Kidney (tissue), 14 donors: ENCODE results near the gene SYNGR1. TPM values are rescaled to one million over a fixed set of nuclear protein-coding genes. Genes with fewer than 3 reads are reported as not detected.

Experiments
- DNase-seq, 5 donors: peaks; one replicate each; pipeline ENCODE4 v3.0.0-alpha.2; 2013 to 2020
- FAIRE-seq: peaks from 2 replicates; lab custom pipeline; 2012; peaks lifted over from hg19 to GRCh38; lab: Jason Lieb, UNC
- H3K27ac ChIP-seq, 2 donors: one replicate each; pipeline ENCODE4 v1.7.0; 2013; ENCODE audit warnings: low read depth in 2 of 2, low read length in 2 of 2, inconsistent platforms in 1 of 2
- H3K27me3 ChIP-seq: one replicate; pipeline ENCODE4 v1.7.1; 2013; ENCODE audit warnings: low read length, inconsistent platforms; ENCODE audit not compliant: control insufficient read depth, insufficient read depth
- H3K36me3 ChIP-seq, 3 donors: one replicate each; pipeline versions ENCODE4 v1.7.0 to v1.7.1; 2013; ENCODE audit warnings: low read length in 3 of 3, control low read depth in 1 of 3, inconsistent platforms in 1 of 3; ENCODE audit not compliant: insufficient read depth in 3 of 3, control insufficient read depth in 2 of 3
- H3K4me1 ChIP-seq, 3 donors: one replicate each; pipeline versions ENCODE4 v1.7.0 to v1.7.1; 2013; ENCODE audit warnings: low read length in 3 of 3, inconsistent platforms in 1 of 3, low read depth in 1 of 3; ENCODE audit not compliant: control insufficient read depth in 2 of 3, insufficient read depth in 2 of 3
- H3K4me3 ChIP-seq, 3 donors: one replicate each; pipeline versions ENCODE4 v1.7.0 to v1.8.1; 2013; ENCODE audit warnings: low read length in 3 of 3, control low read depth in 1 of 3, inconsistent platforms in 1 of 3
- H3K9ac ChIP-seq, 3 donors: one replicate each; pipeline versions ENCODE4 v1.7.0 to v1.7.1; 2013; ENCODE audit warnings: low read length in 3 of 3, control low read depth in 1 of 3, inconsistent platforms in 1 of 3
- H3K9me3 ChIP-seq, 3 donors: one replicate each; pipeline versions ENCODE4 v1.7.0 to v1.7.1; 2013; ENCODE audit warnings: low read length in 3 of 3, control low read depth in 1 of 3, inconsistent platforms in 1 of 3; ENCODE audit not compliant: control insufficient read depth in 2 of 3, insufficient read depth in 1 of 3
- intact Hi-C: fragments of 100-400 bp; cut with DNase I; formaldehyde crosslinking; loops from one replicate; pipeline ENCODE4 v1.11.1; 2022
- polyA plus RNA-seq: library from polyadenylated mRNA; stranded (reverse); fragments of 350-450 nt; fragmentation: Illumina TruSeq; extraction: RNeasy Lipid Tissue Mini Kit (QIAGEN cat#74804); gene quantifications from one replicate; pipeline ENCODE4 v1.2.3, GENCODE V29; 2014; ENCODE audit warnings: low read depth, low replicate concordance; ENCODE audit not compliant: insufficient read depth
- total RNA-seq: library from RNA; stranded (reverse); fragmentation: NEBNext Ultra II Directional; extraction: Animal tissue kit (Norgen Biotek cat#: 25700); gene quantifications from one replicate; pipeline ENCODE4 v1.2.1, GENCODE V29; 2021
- TF ChIP-seq, protein P1 (sequence below): IDR thresholded peaks from 3 replicates; pipeline ENCODE4 v1.5.1; 2012; ENCODE audit warnings: mild to moderate bottlenecking, moderate library complexity, borderline replicate concordance; ENCODE audit not compliant: insufficient read depth; ENCODE audit errors: extremely low read depth
- donor health status: control.
- donor health status: control.
- donor health status: control.
- donor health status: control.
- donor health status: control.
- donor health status: DM: yes; HTN: yes; CAD: no.
- donor health status: Normal renal cell carcinoma (clear cell type).

SYNGR1 gene
- total and polyA plus RNA-seq, 2 donors from 2014 or later: 21.5 to 43.0 TPM

DNA sequence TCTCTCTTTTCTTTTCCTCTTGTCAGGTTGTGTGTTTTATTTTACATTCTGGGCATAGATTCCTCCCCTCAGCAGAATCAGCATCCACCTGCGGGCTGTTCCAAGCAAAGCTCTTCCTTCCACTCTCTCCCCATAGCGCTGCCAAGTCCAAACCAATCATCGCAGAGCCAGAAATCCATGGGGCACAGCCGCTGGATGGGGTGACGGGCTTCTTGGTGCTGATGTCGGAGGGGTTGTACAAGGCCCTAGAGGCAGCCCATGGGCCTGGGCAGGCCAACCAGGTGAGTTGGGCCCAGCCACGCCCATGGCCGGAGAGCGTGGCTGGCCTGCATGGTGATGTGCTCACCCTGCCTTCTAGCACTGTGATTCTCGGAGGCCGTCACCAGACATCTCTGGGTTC is 71.9 kb downstream of the SYNGR1 start:
- peaks cover 9 to 56% (median 44%) of the 10 kb centered on the region in 3 donors for H3K36me3 ChIP-seq

DNA sequence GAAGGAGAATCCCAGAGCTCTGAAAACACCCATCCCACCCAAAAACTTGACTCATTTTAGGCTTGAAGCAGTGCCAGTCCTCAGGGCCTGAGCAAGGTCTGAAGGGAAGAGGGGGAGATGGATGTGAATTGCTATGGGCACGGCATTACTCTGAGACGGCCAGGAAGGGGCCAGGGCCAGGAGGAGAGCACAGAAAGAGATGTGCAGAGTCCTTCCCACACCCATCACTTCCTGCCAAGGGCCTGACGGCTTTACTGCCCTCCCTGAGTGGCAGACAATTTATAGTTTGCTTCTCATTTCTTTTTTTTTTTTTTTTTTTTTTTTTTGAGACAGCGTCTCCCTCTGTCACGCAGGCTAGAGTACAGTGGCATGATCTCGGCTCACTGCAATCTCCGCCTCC is 72.3 kb downstream of the SYNGR1 start:
- TF ChIP-seq, protein P1, sequence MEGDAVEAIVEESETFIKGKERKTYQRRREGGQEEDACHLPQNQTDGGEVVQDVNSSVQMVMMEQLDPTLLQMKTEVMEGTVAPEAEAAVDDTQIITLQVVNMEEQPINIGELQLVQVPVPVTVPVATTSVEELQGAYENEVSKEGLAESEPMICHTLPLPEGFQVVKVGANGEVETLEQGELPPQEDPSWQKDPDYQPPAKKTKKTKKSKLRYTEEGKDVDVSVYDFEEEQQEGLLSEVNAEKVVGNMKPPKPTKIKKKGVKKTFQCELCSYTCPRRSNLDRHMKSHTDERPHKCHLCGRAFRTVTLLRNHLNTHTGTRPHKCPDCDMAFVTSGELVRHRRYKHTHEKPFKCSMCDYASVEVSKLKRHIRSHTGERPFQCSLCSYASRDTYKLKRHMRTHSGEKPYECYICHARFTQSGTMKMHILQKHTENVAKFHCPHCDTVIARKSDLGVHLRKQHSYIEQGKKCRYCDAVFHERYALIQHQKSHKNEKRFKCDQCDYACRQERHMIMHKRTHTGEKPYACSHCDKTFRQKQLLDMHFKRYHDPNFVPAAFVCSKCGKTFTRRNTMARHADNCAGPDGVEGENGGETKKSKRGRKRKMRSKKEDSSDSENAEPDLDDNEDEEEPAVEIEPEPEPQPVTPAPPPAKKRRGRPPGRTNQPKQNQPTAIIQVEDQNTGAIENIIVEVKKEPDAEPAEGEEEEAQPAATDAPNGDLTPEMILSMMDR: no peak
- Histone ChIP-seq H3K4me1 (no peaks in the 10 kb centered on the region), H3K36me3 (peaks cover 8 to 58% (median 42%) of the 10 kb centered on the region in 3 donors), H3K9ac (no peak overlapping the region), H3K27ac (no peak overlapping the region), H3K9me3 (no peaks in the 10 kb centered on the region), H3K4me3 (no peak overlapping the region), H3K27me3 (no peaks in the 10 kb centered on the region)
- FAIRE-seq: no peak
- peak in 1 of 5 donors; percentile 32 for DNase-seq
- intact Hi-C loops: no loop called here

More for the DNA sequence above, 71.9 kb downstream of the SYNGR1 start:
- H3K27ac ChIP-seq: no peak overlapping the region
- H3K9ac ChIP-seq: no peak overlapping the region
- no peaks in the 10 kb centered on the region for H3K4me1 ChIP-seq
- intact Hi-C loops: no loop called here
- DNase-seq (peak in 1 of 5 donors; percentile 22), FAIRE-seq (no peak)
- TF ChIP-seq, protein P1: no peak
- no peaks in the 10 kb centered on the region for H3K27me3 ChIP-seq
- no peaks in the 10 kb centered on the region for H3K9me3 ChIP-seq
- no peak overlapping the region for H3K4me3 ChIP-seq

DNA sequence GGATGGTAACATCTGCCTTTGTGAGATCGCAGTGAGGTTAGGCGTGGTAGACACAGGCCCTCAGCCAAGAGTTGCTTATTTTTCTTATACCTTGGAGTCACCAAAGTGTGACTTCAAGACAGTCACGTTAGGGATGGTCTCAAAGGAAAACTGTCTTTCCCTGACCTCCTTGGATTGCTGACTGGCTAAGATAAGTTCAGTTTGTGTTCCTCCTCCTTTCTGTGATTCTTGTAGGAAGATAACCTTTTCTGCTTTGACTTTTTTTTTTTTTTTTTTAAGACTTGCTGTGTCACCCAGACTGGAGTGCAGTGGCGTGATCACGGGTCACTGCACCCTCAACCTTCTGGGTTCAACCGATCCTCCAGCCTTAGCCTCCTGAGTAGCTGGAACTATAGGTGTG is 72.9 kb downstream of the SYNGR1 start:
- intact Hi-C loops: no loop called here
- TF ChIP-seq, protein P1: no peak
- Histone ChIP-seq H3K4me3 (no peak overlapping the region), H3K27ac (no peak overlapping the region), H3K9ac (no peak overlapping the region), H3K9me3 (no peaks in the 10 kb centered on the region), H3K27me3 (no peaks in the 10 kb centered on the region), H3K4me1 (no peaks in the 10 kb centered on the region), H3K36me3 (peaks cover 8 to 61% (median 44%) of the 10 kb centered on the region in 3 donors)
- DNase-seq: no peak
- FAIRE-seq: no peak

DNA sequence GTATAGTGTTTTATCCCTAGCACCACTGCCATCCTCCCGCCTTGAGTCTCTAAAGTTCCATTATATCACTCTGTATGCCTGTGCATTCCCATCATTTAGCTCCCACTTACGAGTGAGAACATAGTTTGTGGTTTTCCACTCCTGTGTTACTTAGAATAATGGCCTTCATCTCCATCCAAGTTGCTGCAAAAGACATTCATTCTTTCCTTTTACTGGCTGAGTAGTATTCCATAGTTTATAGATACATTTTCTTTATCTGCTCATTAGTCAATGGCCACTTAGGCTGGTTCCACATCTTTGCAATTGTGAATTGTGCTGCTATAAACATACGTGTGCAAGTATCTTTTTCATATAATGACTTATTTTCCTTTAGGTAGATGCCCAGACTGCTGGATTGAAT is 74.2 kb downstream of the SYNGR1 start:
- Histone ChIP-seq H3K27me3 (no peaks in the 10 kb centered on the region), H3K27ac (no peak overlapping the region), H3K4me1 (no peaks in the 10 kb centered on the region), H3K4me3 (no peak overlapping the region), H3K9me3 (no peaks in the 10 kb centered on the region), H3K36me3 (peaks cover 4 to 58% (median 35%) of the 10 kb centered on the region in 3 donors), H3K9ac (no peak overlapping the region)
- FAIRE-seq (no peak), DNase-seq (no peak)
- TF ChIP-seq, protein P1: no peak
- intact Hi-C loops: no loop called here
